Right ventricle myocardium superior (tissue), 1 donor: Measurements from ENCODE around the gene GSK3B. TPM values are rescaled to one million over a fixed set of nuclear protein-coding genes. Genes with fewer than 3 reads are reported as not detected.

Experiments
- ATAC-seq: fragments of 200-7000 bp; cut with Tn5 transposase; one replicate; pipeline ENCODE4 v1.9.1; 2020; ENCODE audit warnings: mild to moderate bottlenecking; ENCODE audit not compliant: poor library complexity
- DNase-seq: peaks from one replicate; pipeline ENCODE4 v3.0.0-alpha.2; 2020
- intact Hi-C: fragments of 100-400 bp; cut with DNase I; formaldehyde crosslinking; loops from one replicate; pipeline ENCODE4 v1.11.2; 2022
- total RNA-seq: library from RNA; stranded (reverse); fragmentation: NEBNext Ultra II Directional; extraction: Animal tissue kit (Norgen Biotek cat#: 25700); gene quantifications from one replicate; pipeline ENCODE4 v1.2.1, GENCODE V29; 2021
- donor health status: DM: no; HTN: yes; CAD: no; lungs with severe emphysema.

The GSK3B gene
- total RNA-seq, 1 donor from 2014 or later = 35.0 TPM

DNA sequence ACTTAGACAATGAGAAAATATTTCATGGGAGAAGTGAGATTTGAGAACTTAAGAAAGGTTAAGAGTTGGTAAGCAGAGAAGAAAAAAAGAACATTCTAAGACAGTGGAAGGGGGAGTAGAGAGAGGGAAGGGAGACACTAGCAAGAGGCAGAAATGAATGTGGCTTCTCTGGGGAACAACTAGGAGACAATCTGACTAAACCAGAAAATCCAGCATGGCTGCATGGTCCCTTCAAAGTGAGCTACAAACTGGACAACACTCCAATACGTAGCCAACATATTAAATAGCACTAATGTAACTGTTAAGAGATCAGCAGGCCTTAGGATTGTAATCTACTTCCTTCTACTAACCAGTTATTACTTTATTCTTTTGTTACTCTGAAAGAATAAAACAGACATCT is 222.7 kb downstream of the GSK3B start:
- intact Hi-C loops = no loop called here
- ATAC-seq = no peak
- DNase-seq = no peak

- intact Hi-C loops = no loop called here
- ATAC-seq (no peak), DNase-seq (no peak)
Measured at GRCh38 chr3:119870512-119870911, 223.7 kb downstream of the GSK3B start.

DNA sequence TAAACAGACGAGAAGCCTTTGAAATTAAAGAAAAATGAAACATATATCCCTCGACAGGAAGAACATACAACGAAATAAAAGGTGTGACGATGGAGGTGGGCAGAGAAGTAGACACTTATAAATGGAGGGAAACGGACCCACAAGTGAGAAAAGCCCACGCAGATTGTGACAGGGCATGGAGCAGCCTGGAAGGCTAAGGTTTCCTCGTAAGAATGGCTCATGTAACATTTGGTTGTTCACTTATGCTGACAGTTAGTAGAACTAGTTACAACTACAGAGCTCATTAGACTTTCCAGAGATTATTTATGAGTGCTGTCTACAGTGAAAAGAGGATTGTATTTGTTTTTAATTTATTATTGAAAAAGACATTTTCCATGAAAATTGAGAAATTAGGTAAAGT is 229.8 kb downstream of the GSK3B start:
- intact Hi-C loops = no loop called here
- ATAC-seq = no peak
- DNase-seq = no peak

DNA sequence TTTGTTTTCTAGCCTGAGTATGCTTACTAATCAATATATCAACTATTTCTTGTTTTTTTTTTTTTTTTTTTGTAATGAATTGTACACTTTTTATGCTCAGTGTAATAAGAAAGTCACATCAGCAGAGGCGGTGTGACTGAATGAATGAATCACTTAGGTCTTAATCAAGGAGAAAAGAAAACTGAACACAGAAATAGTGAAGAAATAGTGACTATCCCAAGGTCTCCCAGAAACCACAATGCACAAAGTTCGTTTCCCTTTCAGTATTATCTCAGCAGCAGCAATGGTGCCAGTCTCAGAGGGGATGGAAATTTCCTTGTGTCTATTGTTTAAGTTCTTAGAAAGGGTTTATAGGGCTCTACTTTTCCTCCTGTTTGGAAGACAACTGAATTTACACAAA is 231.6 kb downstream of the GSK3B start:
- intact Hi-C loops = no loop called here
- ATAC-seq = no peak
- no peak for DNase-seq

DNA sequence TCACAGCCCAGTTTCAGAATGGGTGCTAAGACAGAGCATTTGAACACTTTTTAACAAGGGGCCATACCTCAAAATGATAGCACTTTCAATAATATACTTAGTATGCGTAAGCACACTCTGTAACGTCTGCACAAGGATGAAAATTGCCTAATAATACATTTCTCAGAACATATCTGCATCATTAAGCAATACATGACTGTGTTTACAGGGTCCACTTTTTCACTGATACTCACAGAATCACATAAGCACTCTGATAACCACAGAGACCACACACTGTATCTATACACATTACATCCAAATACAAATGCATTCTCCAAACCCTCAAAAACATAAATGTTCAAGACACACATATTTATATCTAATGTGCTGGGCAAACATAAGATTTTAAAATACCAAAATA is 232.6 kb downstream of the GSK3B start:
- DNase-seq (no peak), ATAC-seq (no peak)
- intact Hi-C loops = no loop called here

- no peak for DNase-seq
- intact Hi-C loops = no loop called here
- peak; percentile 65 for ATAC-seq
Measured at GRCh38 chr3:119859728-119860127, 234.5 kb downstream of the GSK3B start.

DNA sequence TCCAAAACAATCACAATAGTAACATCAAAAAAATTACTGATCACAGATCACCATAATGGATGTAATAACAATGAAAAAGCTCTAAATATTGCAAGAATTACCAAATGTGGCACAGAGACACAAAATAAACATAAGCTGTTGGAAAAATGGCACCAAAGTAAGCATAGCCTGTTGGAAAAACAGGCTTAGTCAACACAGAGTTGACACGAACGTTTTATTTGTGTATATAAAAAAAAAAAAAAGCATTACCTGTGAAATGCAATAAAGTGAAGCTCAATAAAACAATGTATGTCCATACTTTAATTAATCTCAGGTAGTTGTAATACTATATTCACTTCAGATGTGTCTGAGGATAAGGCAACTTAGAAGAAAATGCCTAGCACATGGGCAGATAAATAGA is 235.3 kb downstream of the GSK3B start:
- ATAC-seq = no peak
- intact Hi-C loops = no loop called here
- DNase-seq = no peak

- ATAC-seq = no peak
- intact Hi-C loops = no loop called here
- no peak for DNase-seq
Measured at GRCh38 chr3:119856695-119857094, 237.6 kb downstream of the GSK3B start.

DNA sequence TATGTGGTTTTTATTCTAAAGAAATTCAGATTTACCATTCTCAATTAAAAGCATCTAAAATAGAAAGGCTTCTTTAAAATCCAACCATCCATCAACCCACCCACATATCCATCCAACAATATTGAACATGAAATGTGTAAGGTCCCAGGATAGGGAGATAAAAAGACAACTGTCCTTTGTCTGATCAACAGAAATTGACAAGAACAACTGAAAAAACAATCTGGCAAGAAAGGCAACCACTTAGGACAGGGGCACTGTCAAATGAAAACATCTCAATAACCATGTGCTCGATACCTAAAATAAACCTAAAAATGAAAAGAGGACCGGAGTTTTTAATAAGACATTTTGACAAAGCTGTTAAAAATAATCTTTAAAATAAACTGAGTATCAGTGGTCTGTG is 245.1 kb downstream of the GSK3B start:
- DNase-seq (no peak), ATAC-seq (no peak)
- intact Hi-C loops = no loop called here

GRCh38 chr3:119841808-119842471 is 252.3 kb downstream of the GSK3B start:
- DNase-seq (no peak), ATAC-seq (peak; percentile 46)
- intact Hi-C loops = no loop called here

DNA sequence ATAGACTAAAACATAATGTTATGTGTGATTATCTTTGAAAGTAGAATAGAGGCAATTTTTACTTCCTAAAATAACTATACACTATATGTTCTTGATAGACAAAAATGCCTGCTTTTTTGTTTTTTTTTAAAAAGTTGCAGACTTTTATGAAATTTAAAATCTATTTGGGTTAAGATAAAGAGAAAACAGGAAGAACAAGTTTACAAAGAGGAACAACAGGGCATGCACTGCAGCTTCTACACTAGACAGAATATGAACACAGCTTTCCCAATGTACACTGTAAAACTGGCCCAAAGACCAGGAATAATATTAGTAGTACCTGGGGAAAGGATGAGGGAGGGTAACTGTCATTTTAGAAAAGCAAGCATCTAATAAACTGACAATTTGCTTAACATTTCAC is 258.7 kb downstream of the GSK3B start:
- intact Hi-C loops = no loop called here
- ATAC-seq (no peak), DNase-seq (no peak)

GRCh38 chr3:119834754-119835370 is 259.4 kb downstream of the GSK3B start:
- intact Hi-C loops = no loop called here
- ATAC-seq (no peak), DNase-seq (no peak)

- no peak for ATAC-seq
- DNase-seq = no peak
- intact Hi-C loops = no loop called here
Measured at GRCh38 chr3:119831941-119832371, 262.3 kb downstream of the GSK3B start.

DNA sequence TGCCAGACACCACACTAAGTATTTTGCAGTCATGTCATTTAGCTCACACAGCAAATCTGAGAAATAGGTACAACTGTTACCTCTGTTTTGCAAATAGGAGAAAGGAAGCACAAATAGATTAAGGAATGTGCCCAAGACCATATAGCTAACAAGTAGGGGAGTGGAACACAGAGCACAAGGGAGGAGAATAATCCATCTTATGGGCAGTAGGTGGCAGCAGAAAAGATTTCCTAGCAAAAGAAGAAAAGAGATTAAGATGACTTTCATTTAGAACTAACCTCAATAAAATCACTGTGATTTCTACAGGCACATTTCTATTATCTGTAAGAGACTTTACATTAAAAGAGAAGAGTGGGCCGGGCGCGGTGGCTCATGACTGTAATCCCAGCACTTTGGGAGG is 263.2 kb downstream of the GSK3B start:
- no peak for DNase-seq
- intact Hi-C loops = no loop called here
- no peak for ATAC-seq

GRCh38 chr3:119829420-119829819 is 264.8 kb downstream of the GSK3B start:
- intact Hi-C loops = no loop called here
- DNase-seq (no peak), ATAC-seq (no peak)

GRCh38 chr3:119826711-119827608 is 267.3 kb downstream of the GSK3B start:
- DNase-seq = no peak
- no peak for ATAC-seq
- intact Hi-C loops = no loop called here

DNA sequence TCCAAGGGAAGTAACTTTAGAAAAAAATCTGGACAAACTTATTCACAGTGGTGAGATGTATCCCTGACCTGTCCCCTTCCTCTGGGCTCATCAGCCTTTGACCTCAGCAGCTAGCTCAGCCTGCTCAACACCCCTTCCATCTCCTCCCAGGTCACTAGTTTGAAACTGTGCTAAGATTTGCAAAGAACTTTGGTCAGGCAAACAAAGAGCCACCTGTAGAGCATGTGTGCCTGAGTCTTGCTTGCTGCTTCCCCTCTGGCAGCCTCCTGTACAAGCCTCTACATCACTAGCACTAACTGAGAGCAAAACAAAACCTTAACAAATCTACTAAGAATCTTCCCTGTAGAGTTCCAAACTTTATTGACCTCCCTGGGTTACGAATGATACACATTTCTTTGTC is 268.4 kb downstream of the GSK3B start:
- DNase-seq (no peak), ATAC-seq (peak; percentile 25)
- intact Hi-C loops = no loop called here

- intact Hi-C loops = no loop called here
- ATAC-seq (no peak), DNase-seq (no peak)
Measured at GRCh38 chr3:119819806-119820205, 274.4 kb downstream of the GSK3B start.

DNA sequence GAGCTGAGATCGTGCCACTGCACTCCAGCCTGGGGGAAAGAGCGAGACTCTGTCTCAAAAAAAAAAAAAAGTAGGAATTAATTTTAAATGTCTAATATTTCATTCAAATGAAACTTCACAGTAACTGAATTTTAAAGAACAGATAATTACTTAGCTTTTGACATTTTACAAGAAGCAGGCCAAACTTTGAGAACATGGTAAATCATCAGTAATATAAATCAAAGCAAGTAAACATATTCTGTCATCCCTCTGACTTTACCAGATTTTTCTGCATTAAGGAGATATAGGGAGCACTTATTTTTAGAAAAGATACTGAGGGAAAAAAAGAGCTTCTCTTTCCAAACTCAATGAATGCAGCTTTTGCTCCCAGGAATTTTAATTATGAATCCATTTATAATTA is 275.3 kb downstream of the GSK3B start:
- intact Hi-C loops = no loop called here
- no peak for ATAC-seq
- DNase-seq = no peak
